BLaER1 treated with 17β-estradiol and CSF1 and Interleukin-3, amounts not matched to agents 10 nM and 100 nM (cell line): Measurements from ENCODE around the gene FBXO10.

Source experiments
- H3K27ac ChIP-seq, 11 experiments: shearing (Covaris generic); formaldehyde crosslinking; 2 replicates each; pipeline ENCODE4 v1.8.1; 2022
- H3K27me3 ChIP-seq, 11 experiments: shearing (Covaris generic); formaldehyde crosslinking; 2 replicates each; pipeline ENCODE4 v1.8.1; 2022
- H3K36me3 ChIP-seq, 11 experiments: shearing (Covaris generic); formaldehyde crosslinking; 2 replicates each; pipeline ENCODE4 v1.8.1; 2022
- H3K4me1 ChIP-seq, 10 experiments: shearing (Covaris generic); formaldehyde crosslinking; 2 replicates each; pipeline ENCODE4 v1.8.1; 2022
- H3K4me2 ChIP-seq, 11 experiments: shearing (Covaris generic); formaldehyde crosslinking; 2 replicates each; pipeline ENCODE4 v1.8.1; 2022
- H3K4me3 ChIP-seq, 10 experiments: shearing (Covaris generic); formaldehyde crosslinking; 2 replicates each; pipeline ENCODE4 v1.8.1; 2022
- H3K9ac ChIP-seq, 11 experiments: shearing (Covaris generic); formaldehyde crosslinking; 2 replicates each; pipeline ENCODE4 v1.8.1; 2022
- H3K9me3 ChIP-seq, 11 experiments: shearing (Covaris generic); formaldehyde crosslinking; replicated peaks in 1 of 11; 2 replicates each; pipeline ENCODE4 v1.8.1; 2022
- H4K20me1 ChIP-seq, 11 experiments: shearing (Covaris generic); formaldehyde crosslinking; 2 replicates each; pipeline ENCODE4 v1.8.1; 2022
- Cebpa-rat ChIP-seq, 11 experiments: shearing (Covaris generic); IDR thresholded peaks; 2 replicates each; pipeline ENCODE4 v1.8.1; 2022

FBXO10 gene

GRCh38 chr9:37575921-37576721, at the start of gene FBXO10:
FBXO10 (minus strand) TSS chr9:37576380; CDS start chr9:37541768, 34,612 bp downstream.
- Histone ChIP-seq H3K27me3 (peaks cover 0 to 4% (median 0%) of the 10 kb centered on the region in 11 experiments; a peak in 4 of 22 replicates), H3K9me3 (no peaks in the 10 kb centered on the region), H3K36me3 (peaks cover 7 to 48% (median 33%) of the 10 kb centered on the region in 11 experiments; a peak in 21 of 22 replicates), H3K4me2 (peak within 1 kb of the TSS; percentile 83 to 99 (median 96)), H3K4me3 (peak within 1 kb of the TSS; percentile 70 to 83 (median 73)), H3K27ac (peak within 1 kb of the TSS; percentile 49 to 83 (median 70); a peak in 21 of 22 replicates), H3K4me1 (peaks cover 17 to 34% (median 26%) of the 10 kb centered on the region in 10 experiments), H4K20me1 (peaks cover 0 to 92% (median 65%) of the 10 kb centered on the region in 11 experiments; a peak in 18 of 22 replicates), H3K9ac (peak within 1 kb of the TSS; percentile 72 to 87 (median 82))
- no peak for TF ChIP-seq Cebpa-rat (IDR thresholded peaks at IDR 0.05)

DNA sequence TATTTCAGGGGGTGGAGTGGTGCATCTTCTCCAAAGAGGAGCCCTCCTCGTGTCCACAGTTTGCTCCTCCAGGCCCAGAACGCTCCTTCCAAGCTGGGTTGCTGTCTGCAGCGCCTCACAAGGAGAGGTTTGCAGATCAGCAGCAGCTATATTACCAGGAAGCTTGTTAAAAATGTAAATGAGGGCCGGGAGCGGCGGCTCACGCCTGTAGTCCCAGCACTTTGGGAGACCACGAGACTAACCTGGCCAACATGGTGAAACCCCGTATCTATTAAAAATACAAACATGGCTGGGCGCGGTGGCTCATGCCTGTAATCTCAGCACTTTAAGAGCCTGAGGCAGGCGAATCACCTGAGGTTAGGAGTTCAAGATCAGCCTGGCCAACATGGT, 49.6 kb upstream of the FBXO10 start:
- H3K4me2 ChIP-seq, result no peak overlapping the region
- no peak for TF ChIP-seq Cebpa-rat (IDR thresholded peaks at IDR 0.05)

DNA sequence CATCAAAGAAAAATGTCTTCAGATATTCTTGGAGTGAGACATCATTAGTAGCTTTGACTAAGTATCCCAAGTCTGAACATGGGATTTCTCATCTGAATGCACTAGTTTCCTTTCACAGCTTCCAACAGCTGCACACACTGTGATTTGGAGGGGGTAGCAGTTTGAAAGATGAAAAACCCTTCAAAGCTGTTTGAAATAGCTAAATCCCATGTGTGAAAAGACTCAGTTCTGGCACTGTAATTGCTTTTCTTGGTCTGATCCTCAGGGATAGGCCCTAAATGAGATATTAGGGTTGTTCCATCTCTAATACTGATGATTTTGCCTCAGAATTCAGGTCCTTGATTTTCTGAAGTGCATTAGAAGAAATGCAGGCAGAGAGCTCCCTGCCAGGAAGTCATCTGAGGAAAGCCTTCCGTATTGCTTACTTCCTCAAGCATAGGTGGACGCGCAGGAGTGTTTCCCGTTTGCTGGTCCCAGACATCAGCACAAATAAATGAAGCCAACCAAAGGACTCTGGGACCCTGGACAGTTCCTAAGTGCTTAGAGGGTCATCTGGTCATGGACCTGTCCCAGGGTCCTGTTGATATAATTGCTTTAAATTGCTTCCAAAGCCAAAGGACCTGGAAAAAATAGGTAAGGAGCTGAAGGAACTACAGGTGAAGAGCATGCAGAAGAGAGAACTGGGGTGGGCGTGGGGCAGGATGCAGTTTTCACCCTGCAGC, 49.0 kb upstream of the FBXO10 start:
- H3K9ac ChIP-seq, result no peak overlapping the region
- no peak overlapping the region for H3K4me3 ChIP-seq
- no peaks in the 10 kb centered on the region for H4K20me1 ChIP-seq
- H3K9me3 ChIP-seq, result no peaks in the 10 kb centered on the region
- H3K36me3 ChIP-seq, result no peaks in the 10 kb centered on the region
- H3K4me1 ChIP-seq, result peaks cover 8 to 29% (median 17%) of the 10 kb centered on the region in 10 experiments; a peak in 18 of 20 replicates
- no peak overlapping the region for H3K4me2 ChIP-seq
- no peaks in the 10 kb centered on the region for H3K27me3 ChIP-seq
- no peak for TF ChIP-seq Cebpa-rat (IDR thresholded peaks at IDR 0.05)
- H3K27ac ChIP-seq, result no peak overlapping the region

More for the DNA sequence above, 49.6 kb upstream of the FBXO10 start:
- H3K4me1 ChIP-seq, result peaks cover 8 to 25% (median 16%) of the 10 kb centered on the region in 10 experiments; a peak in 18 of 20 replicates
- H3K27me3 ChIP-seq, result no peaks in the 10 kb centered on the region
- no peaks in the 10 kb centered on the region for H3K9me3 ChIP-seq
- H3K36me3 ChIP-seq, result no peaks in the 10 kb centered on the region
- no peaks in the 10 kb centered on the region for H4K20me1 ChIP-seq
- no peak overlapping the region for H3K9ac ChIP-seq
- no peak overlapping the region for H3K4me3 ChIP-seq
- H3K27ac ChIP-seq, result no peak overlapping the region

GRCh38 chr9:37624073-37624472, 47.9 kb upstream of the FBXO10 start:
- H3K27me3 ChIP-seq, result no peaks in the 10 kb centered on the region
- no peaks in the 10 kb centered on the region for H4K20me1 ChIP-seq
- no peak for TF ChIP-seq Cebpa-rat (IDR thresholded peaks at IDR 0.05)
- no peak overlapping the region for H3K27ac ChIP-seq
- H3K9me3 ChIP-seq, result no peaks in the 10 kb centered on the region
- no peak overlapping the region for H3K4me2 ChIP-seq
- no peak overlapping the region for H3K9ac ChIP-seq
- no peak overlapping the region for H3K4me3 ChIP-seq
- peaks cover 8 to 30% (median 17%) of the 10 kb centered on the region in 10 experiments; a peak in 18 of 20 replicates for H3K4me1 ChIP-seq
- no peaks in the 10 kb centered on the region for H3K36me3 ChIP-seq

- peaks cover 8 to 31% (median 18%) of the 10 kb centered on the region in 10 experiments; a peak in 18 of 20 replicates for H3K4me1 ChIP-seq
- no peak overlapping the region for H3K4me3 ChIP-seq
- H3K27ac ChIP-seq, result no peak overlapping the region
- TF ChIP-seq Cebpa-rat (IDR thresholded peaks at IDR 0.05), result no peak
- no peaks in the 10 kb centered on the region for H3K36me3 ChIP-seq
- H3K9ac ChIP-seq, result no peak overlapping the region
- peak overlapping the region in 1 of 11 experiments; percentile 1; a peak in 1 of 22 replicates for H3K4me2 ChIP-seq
- H3K9me3 ChIP-seq, result no peaks in the 10 kb centered on the region
- no peaks in the 10 kb centered on the region for H4K20me1 ChIP-seq
- no peaks in the 10 kb centered on the region for H3K27me3 ChIP-seq
Measured at GRCh38 chr9:37623267-37623666, 47.1 kb upstream of the FBXO10 start.

DNA sequence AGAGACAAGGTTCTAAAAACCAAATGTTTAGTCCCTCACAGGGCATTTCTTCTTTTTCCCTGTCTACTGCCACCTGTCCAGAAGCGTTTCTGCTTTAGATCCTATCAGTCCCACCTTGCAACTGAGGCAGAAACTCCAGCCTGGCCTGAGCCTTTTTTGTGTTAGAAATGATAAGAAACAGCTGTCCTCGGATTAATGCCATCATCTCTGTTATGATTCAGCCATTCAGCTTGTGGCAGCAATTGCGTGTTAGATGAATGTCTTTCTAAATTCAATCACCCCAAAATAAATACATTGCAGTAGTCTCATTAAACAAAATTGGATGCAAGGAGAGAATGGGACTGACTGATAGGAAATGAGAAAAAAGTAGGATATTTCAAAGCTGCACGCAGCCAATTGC, 46.3 kb upstream of the FBXO10 start:
- H3K27me3 ChIP-seq, result no peaks in the 10 kb centered on the region
- no peaks in the 10 kb centered on the region for H3K36me3 ChIP-seq
- H3K9ac ChIP-seq, result no peak overlapping the region
- no peak overlapping the region for H3K27ac ChIP-seq
- H3K4me3 ChIP-seq, result no peak overlapping the region
- H3K9me3 ChIP-seq, result no peaks in the 10 kb centered on the region
- no peak for TF ChIP-seq Cebpa-rat (IDR thresholded peaks at IDR 0.05)
- peaks cover 15 to 40% (median 26%) of the 10 kb centered on the region in 10 experiments for H3K4me1 ChIP-seq
- H4K20me1 ChIP-seq, result no peaks in the 10 kb centered on the region
- H3K4me2 ChIP-seq, result peak overlapping the region in 6 of 11 experiments; percentile 63 to 87 (median 80); a peak in 8 of 22 replicates

DNA sequence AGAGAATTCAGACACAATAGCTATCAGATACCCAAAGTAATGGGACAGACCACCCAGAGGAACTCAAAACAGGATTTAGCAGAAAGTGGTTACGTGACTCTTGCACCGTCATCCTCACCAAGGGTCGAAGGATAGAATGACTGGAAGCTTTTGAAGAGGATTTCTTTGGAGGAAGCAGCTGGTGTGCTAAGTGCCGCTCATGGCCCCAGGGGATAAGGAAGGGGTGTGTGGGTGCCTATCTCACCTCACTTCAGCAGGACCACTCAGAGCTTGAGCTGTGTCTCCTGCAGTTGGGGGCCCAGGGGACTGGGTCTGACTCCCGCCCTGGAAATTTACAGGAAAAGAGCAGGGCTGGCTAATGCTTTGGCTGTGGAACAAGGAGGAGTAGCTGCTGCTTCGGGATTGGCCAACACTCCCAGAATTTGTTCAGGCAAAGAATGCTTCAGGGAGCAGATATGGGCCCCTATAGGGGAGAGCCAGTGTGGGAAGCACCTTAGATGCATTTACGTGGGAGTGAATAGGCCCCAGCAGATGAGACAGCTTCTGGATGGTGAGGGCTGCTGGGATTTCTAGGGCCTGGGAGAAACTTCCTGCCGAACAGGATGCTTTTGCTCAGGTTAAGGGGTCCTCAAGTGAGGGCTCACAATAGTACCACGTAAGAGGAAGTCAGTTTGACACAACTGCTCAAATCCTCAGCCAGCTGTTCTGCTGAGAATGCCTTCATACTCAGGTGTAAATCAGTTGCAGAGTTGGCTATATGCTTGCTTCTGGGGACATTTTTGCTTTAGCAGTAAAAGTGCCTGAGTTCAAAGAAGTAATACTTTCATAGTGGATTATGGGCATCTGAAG, 45.3 kb upstream of the FBXO10 start:
- Histone ChIP-seq H3K27me3 (no peaks in the 10 kb centered on the region), H3K4me1 (peaks cover 16 to 40% (median 28%) of the 10 kb centered on the region in 10 experiments), H3K36me3 (no peaks in the 10 kb centered on the region), H3K27ac (peak overlapping the region in 4 of 11 experiments; percentile 23 to 52 (median 40); a peak in 6 of 22 replicates), H4K20me1 (no peaks in the 10 kb centered on the region), H3K4me2 (peak overlapping the region; percentile 12 to 90 (median 74); a peak in 21 of 22 replicates), H3K9ac (0 out of 22 replicates have a peak overlapping the region, but pooled peaks of 1 of the 11 experiments have one; percentile 10), H3K4me3 (no peak overlapping the region), H3K9me3 (no peaks in the 10 kb centered on the region)
- no peak for TF ChIP-seq Cebpa-rat (IDR thresholded peaks at IDR 0.05)

DNA sequence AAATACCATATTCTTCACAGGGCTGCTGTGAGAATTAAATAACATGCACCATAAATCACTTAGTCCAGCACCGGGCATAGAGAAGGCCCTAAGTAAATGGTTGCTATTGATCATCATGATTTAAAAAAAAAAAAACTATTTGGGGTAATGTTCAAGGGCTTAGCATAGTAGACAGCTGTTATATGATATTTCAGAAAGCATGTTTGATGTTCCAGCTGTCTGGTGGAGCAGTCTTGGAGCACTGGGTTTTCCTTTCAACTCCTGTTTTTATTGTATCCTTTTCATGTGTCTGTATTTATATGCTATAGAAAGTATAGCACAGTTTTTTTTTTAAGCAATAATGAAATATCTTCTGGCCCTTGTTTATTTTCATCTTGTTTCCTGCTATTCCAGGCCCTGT, 44.2 kb upstream of the FBXO10 start:
- no peak for TF ChIP-seq Cebpa-rat (IDR thresholded peaks at IDR 0.05)
- H4K20me1 ChIP-seq, result no peaks in the 10 kb centered on the region
- H3K4me2 ChIP-seq, result peak overlapping the region in 1 of 11 experiments; percentile 87; a peak in 5 of 22 replicates
- no peak overlapping the region; a peak in 1 of 22 replicates for H3K27ac ChIP-seq
- no peak overlapping the region for H3K4me3 ChIP-seq
- H3K9ac ChIP-seq, result no peak overlapping the region
- H3K4me1 ChIP-seq, result peaks cover 16 to 40% (median 28%) of the 10 kb centered on the region in 10 experiments
- H3K27me3 ChIP-seq, result no peaks in the 10 kb centered on the region
- no peaks in the 10 kb centered on the region for H3K9me3 ChIP-seq
- no peaks in the 10 kb centered on the region for H3K36me3 ChIP-seq
